Left cardiac atrium (tissue), 4 donors: ENCODE measurements around the gene TRIM10. TPM values are rescaled to one million over a fixed set of nuclear protein-coding genes. Genes with fewer than 3 reads are reported as not detected.
"Not testable (repeated sequence)": the region's sequence is repeated elsewhere in the genome, so short reads cannot be mapped to it uniquely, and the experiment has no call there.

Experiments
- ATAC-seq, 2 donors: fragments of 200-7000 bp; cut with Tn5 transposase; one replicate each; pipeline ENCODE4 v1.9.1; 2020; ENCODE audit warnings: mild to moderate bottlenecking in 2 of 2, moderate library complexity in 2 of 2
- DNase-seq: peaks from one replicate; pipeline ENCODE4 v3.0.0-alpha.2; 2020
- intact Hi-C, 2 donors: fragments of 100-400 bp; cut with DNase I; formaldehyde crosslinking; loops; one replicate each; pipeline versions ENCODE4 v1.14.1 to v1.15.1; 2022 to 2023
- total RNA-seq, 2 donors: library from RNA; stranded (reverse); fragmentation: NEBNext Ultra II Directional; extraction: Animal tissue kit (Norgen Biotek cat#: 25700); gene quantifications; one replicate each; pipeline ENCODE4 v1.2.1, GENCODE V29; 2021
- donor health status: DM: no; HTN: yes; CAD: no.
- donor health status: DM: no; HTN: yes; CAD: no; lungs with severe emphysema.
- donor health status: DM: yes; HTN: yes; CAD: no.
- donor health status: Dilated cardiomyopathy.

Gene TRIM10
- total RNA-seq, 2 donors from 2014 or later: not detected

- intact Hi-C loops: no loop called here
- ATAC-seq (no peak), DNase-seq (no peak)
Observed at GRCh38 chr6:30135757-30136156, 25.3 kb downstream of the TRIM10 start, which contains the start of gene TRIM40. TSS of gene TRIM40 (plus strand) at chr6:30136140. CDS start at chr6:30137037, 897 bp downstream.

- ATAC-seq: no peak
- intact Hi-C loops: no loop called here
- no peak for DNase-seq
Observed at GRCh38 chr6:30135147-30135546, 25.9 kb downstream of the TRIM10 start.

- intact Hi-C loops: loop anchor here in 1 of 2 donors (1.0 kb wide), 1 partner anchor 29 kb away; no protein-coding TSS in a partner anchor
- DNase-seq: no peak
- no peak for ATAC-seq
Observed at GRCh38 chr6:30131947-30132497, 29.0 kb downstream of the TRIM10 start.

- peak; percentile 60 for DNase-seq
Observed at GRCh38 chr6:30130887-30131862, 29.8 kb downstream of the TRIM10 start.

GRCh38 chr6:30130179-30130679, 30.8 kb downstream of the TRIM10 start:
- ATAC-seq (no peak), DNase-seq (no peak)
- intact Hi-C loops: no loop called here

More at GRCh38 chr6:30130887-30131862, 29.8 kb downstream of the TRIM10 start:
- intact Hi-C loops: loop anchor here in 1 of 2 donors (1.0 kb wide), 1 partner anchor 28 kb away; no protein-coding TSS in a partner anchor
- peak; percentile 80 to 89 for ATAC-seq

GRCh38 chr6:30129265-30130178, 31.5 kb downstream of the TRIM10 start:
- intact Hi-C loops: no loop called here
- no peak for ATAC-seq

GRCh38 chr6:30127238-30128093, 33.5 kb downstream of the TRIM10 start:
- ATAC-seq: peak in 1 of 2 donors; percentile 37
- intact Hi-C loops: no loop called here
- no peak for DNase-seq

More at GRCh38 chr6:30129265-30130178, 31.5 kb downstream of the TRIM10 start:
- DNase-seq: no peak

- intact Hi-C loops: no loop called here
- no peak for DNase-seq
- no peak for ATAC-seq
Observed at GRCh38 chr6:30122515-30122914, 38.5 kb downstream of the TRIM10 start.

- DNase-seq (no peak), ATAC-seq (no peak)
- intact Hi-C loops: no loop called here
Observed at GRCh38 chr6:30121446-30122366, 39.3 kb downstream of the TRIM10 start.

- intact Hi-C loops: loop anchor here in 1 of 2 donors (10.0 kb wide), 1 partner anchor 56 kb away; no protein-coding TSS in a partner anchor
- ATAC-seq, DNase-seq: not testable (repeated sequence)
Observed at GRCh38 chr6:30118691-30119090, 42.3 kb downstream of the TRIM10 start.

GRCh38 chr6:30116724-30117123, 44.3 kb downstream of the TRIM10 start:
- intact Hi-C loops: loop anchor here in 1 of 2 donors (10.0 kb wide), 1 partner anchor 58 kb away; no protein-coding TSS in a partner anchor

GRCh38 chr6:30113841-30114240, 47.2 kb downstream of the TRIM10 start:
- ATAC-seq (no peak), DNase-seq (no peak)
- intact Hi-C loops: loop anchor here in 1 of 2 donors (10.0 kb wide), 1 partner anchor 61 kb away; no protein-coding TSS in a partner anchor

More at GRCh38 chr6:30116724-30117123, 44.3 kb downstream of the TRIM10 start:
- DNase-seq (no peak), ATAC-seq (no peak)

GRCh38 chr6:30113003-30113759, 47.8 kb downstream of the TRIM10 start, which contains the start of gene TRIM31:
TSS of gene TRIM31 (minus strand) at chr6:30113090. CDS start at chr6:30112805, 285 bp downstream.
- DNase-seq: no peak

GRCh38 chr6:30112402-30112994, 48.5 kb downstream of the TRIM10 start:
- DNase-seq (no peak), ATAC-seq (no peak)
- intact Hi-C loops: loop anchor here in 1 of 2 donors (10.0 kb wide), 1 partner anchor 62 kb away; no protein-coding TSS in a partner anchor

More at GRCh38 chr6:30113003-30113759, 47.8 kb downstream of the TRIM10 start, which contains the start of gene TRIM31:
- ATAC-seq: no peak
- intact Hi-C loops: loop anchor here in 1 of 2 donors (10.0 kb wide), 1 partner anchor 62 kb away; no protein-coding TSS in a partner anchor
